MM.1S (cell line): ENCODE measurements around the gene DRAM1.

ENCODE experiments used
- DNase-seq: peaks from one replicate; pipeline ENCODE4 v3.0.0-alpha.2; 2015
- H2AFZ ChIP-seq: fragments of 300-600 bp; sonication (generic); 2 replicates; pipeline ENCODE4 v1.6.0; 2016; ENCODE audit warnings: antibody characterized with exemption, low read length
- H3F3A ChIP-seq: fragments of 300-600 bp; sonication (generic); 2 replicates; pipeline ENCODE4 v1.6.1; 2016; ENCODE audit warnings: mild to moderate bottlenecking, antibody characterized with exemption, low read length, moderate library complexity, mixed read lengths; ENCODE audit not compliant: insufficient read depth
- H3K27ac ChIP-seq: fragments of 300-600 bp; sonication (generic); 2 replicates; pipeline ENCODE4 v1.5.1; 2016; ENCODE audit warnings: mild to moderate bottlenecking, low read length
- H3K27me3 ChIP-seq: fragments of 300-600 bp; sonication (generic); replicated peaks from 2 replicates; pipeline ENCODE4 v1.6.0; 2016; ENCODE audit warnings: low read length; ENCODE audit not compliant: insufficient read depth
- H3K36me3 ChIP-seq: fragments of 300-600 bp; sonication (generic); replicated peaks from 2 replicates; pipeline ENCODE4 v1.6.1; 2016; ENCODE audit warnings: mild to moderate bottlenecking, low read length, mixed read lengths; ENCODE audit not compliant: insufficient read depth
- H3K4me1 ChIP-seq: fragments of 300-600 bp; sonication (generic); 2 replicates; pipeline ENCODE4 v1.6.1; 2016; ENCODE audit warnings: low read length, mixed read lengths
- H3K4me2 ChIP-seq: fragments of 300-600 bp; sonication (generic); 2 replicates; pipeline ENCODE4 v1.6.0; 2016; ENCODE audit warnings: low read depth, low read length
- H3K4me3 ChIP-seq: fragments of 300-600 bp; sonication (generic); 2 replicates; pipeline ENCODE4 v1.5.1; 2016; ENCODE audit warnings: low read length, mixed read lengths
- H3K79me2 ChIP-seq: fragments of 300-600 bp; sonication (generic); 2 replicates; pipeline ENCODE4 v1.6.1; 2016; ENCODE audit warnings: mixed run types, low read length, mixed read lengths
- H3K9ac ChIP-seq: fragments of 300-600 bp; sonication (generic); 2 replicates; pipeline ENCODE4 v1.6.1; 2016; ENCODE audit warnings: low read length, mixed read lengths
- H3K9me2 ChIP-seq: fragments of 300-600 bp; sonication (generic); replicated peaks from 2 replicates; pipeline ENCODE4 v1.6.1; 2016; ENCODE audit warnings: mild to moderate bottlenecking, low read length, mixed read lengths; ENCODE audit not compliant: insufficient read depth
- H3K9me3 ChIP-seq: fragments of 300-600 bp; sonication (generic); replicated peaks from 2 replicates; pipeline ENCODE4 v1.6.1; 2016; ENCODE audit warnings: mild to moderate bottlenecking, low read length, mixed read lengths; ENCODE audit not compliant: insufficient read depth
- H4K20me1 ChIP-seq: fragments of 300-600 bp; sonication (generic); 2 replicates; pipeline ENCODE4 v1.6.1; 2016; ENCODE audit warnings: mild to moderate bottlenecking, low read length, moderate library complexity, mixed read lengths; ENCODE audit not compliant: insufficient read depth
- EZH2 ChIP-seq: fragments of 300-600 bp; sonication (generic); optimal IDR thresholded peaks from 2 replicates; pipeline ENCODE3; 2017; ENCODE audit warnings: low read depth, mild to moderate bottlenecking, antibody characterized with exemption, low read length, mixed read lengths
- EZH2phosphoT487 ChIP-seq: fragments of 300-600 bp; sonication (generic); IDR thresholded peaks from 2 replicates; pipeline ENCODE4 v1.6.1; 2018; ENCODE audit warnings: antibody characterized with exemption, low read length
- TF ChIP-seq, protein P1 (sequence below): fragments of 300-600 bp; sonication (generic); IDR thresholded peaks from 2 replicates; pipeline ENCODE4 v1.5.1; 2016; ENCODE audit warnings: antibody characterized with exemption, low read length, mixed read lengths

The DRAM1 gene

GRCh38 chr12:101935890-101936746, 58.7 kb downstream of the DRAM1 start:
- H4K20me1 ChIP-seq, result no peaks in the 10 kb centered on the region
- H3K79me2 ChIP-seq, result no peaks in the 10 kb centered on the region
- peaks cover 32% of the 10 kb centered on the region for H3F3A ChIP-seq
- H3K27me3 ChIP-seq, result no peaks in the 10 kb centered on the region
- H3K4me3 ChIP-seq, result no peak overlapping the region
- TF ChIP-seq, protein P1, sequence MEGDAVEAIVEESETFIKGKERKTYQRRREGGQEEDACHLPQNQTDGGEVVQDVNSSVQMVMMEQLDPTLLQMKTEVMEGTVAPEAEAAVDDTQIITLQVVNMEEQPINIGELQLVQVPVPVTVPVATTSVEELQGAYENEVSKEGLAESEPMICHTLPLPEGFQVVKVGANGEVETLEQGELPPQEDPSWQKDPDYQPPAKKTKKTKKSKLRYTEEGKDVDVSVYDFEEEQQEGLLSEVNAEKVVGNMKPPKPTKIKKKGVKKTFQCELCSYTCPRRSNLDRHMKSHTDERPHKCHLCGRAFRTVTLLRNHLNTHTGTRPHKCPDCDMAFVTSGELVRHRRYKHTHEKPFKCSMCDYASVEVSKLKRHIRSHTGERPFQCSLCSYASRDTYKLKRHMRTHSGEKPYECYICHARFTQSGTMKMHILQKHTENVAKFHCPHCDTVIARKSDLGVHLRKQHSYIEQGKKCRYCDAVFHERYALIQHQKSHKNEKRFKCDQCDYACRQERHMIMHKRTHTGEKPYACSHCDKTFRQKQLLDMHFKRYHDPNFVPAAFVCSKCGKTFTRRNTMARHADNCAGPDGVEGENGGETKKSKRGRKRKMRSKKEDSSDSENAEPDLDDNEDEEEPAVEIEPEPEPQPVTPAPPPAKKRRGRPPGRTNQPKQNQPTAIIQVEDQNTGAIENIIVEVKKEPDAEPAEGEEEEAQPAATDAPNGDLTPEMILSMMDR, result no peak
- TF ChIP-seq EZH2, result no peak
- no peak for TF ChIP-seq EZH2phosphoT487
- no peaks in the 10 kb centered on the region for H3K9me3 ChIP-seq
- no peaks in the 10 kb centered on the region for H3K9me2 ChIP-seq
- H3K27ac ChIP-seq, result peak overlapping the region; percentile 85
- H3K4me1 ChIP-seq, result peaks cover 54% of the 10 kb centered on the region
- peak overlapping the region; percentile 36 for H3K4me2 ChIP-seq
- H2AFZ ChIP-seq, result peak overlapping the region; percentile 34
- DNase-seq, result peak; percentile 91
- peak overlapping the region; percentile 23; the same call in 1 of the 2 replicates for H3K9ac ChIP-seq
- no peaks in the 10 kb centered on the region for H3K36me3 ChIP-seq

DNA sequence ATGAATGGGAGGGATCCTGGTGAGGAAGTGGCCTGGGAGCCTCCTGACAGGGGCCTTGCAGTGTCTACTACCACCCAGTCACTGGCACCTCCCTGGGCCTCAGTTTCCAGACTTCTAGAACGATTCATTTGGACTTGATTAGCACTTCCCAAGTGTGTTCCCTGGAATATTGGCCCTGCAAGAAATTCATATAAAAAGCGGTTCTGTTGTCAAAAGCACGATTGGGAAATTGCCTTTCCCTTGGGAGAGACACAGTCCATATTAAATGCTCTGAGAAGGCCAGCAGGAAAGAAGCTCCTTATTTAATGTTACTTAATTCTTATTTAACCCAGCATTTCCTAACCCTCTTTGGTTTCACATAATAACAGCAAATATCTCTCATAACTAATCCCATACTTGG, 61.9 kb downstream of the DRAM1 start:
- Histone ChIP-seq H3K27me3 (no peaks in the 10 kb centered on the region), H4K20me1 (no peaks in the 10 kb centered on the region), H3K4me3 (no peak overlapping the region), H3K27ac (no peak overlapping the region), H2AFZ (no peak overlapping the region), H3K4me2 (no peak overlapping the region), H3K36me3 (no peaks in the 10 kb centered on the region), H3K9me2 (no peaks in the 10 kb centered on the region), H3F3A (peaks cover 18% of the 10 kb centered on the region), H3K9ac (no peak overlapping the region), H3K4me1 (peaks cover 42% of the 10 kb centered on the region), H3K79me2 (no peaks in the 10 kb centered on the region), H3K9me3 (no peaks in the 10 kb centered on the region)
- no peak for DNase-seq
- TF ChIP-seq EZH2phosphoT487 (no peak), EZH2 (no peak)
- TF ChIP-seq, protein P1, result no peak

DNA sequence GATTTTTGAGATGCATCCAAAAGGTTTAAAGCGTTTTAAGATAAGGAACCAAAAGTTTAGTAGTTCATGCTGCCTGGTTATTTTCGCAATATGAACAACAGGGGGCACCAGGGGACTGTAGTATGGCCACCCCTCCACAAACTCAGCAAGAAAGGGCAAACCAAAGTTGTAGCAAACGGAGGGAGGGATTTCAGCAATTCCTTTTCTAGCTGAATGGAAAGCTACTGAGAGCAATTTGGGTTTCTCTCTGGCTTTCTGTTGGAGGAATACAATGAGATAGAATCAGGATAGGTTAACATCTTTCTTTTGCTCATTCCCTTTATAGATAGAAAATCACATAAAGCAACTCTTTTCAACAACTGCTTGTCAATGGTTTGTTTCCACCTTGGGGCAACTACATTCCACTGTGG, 62.5 kb downstream of the DRAM1 start:
- H4K20me1 ChIP-seq, result no peaks in the 10 kb centered on the region
- H3K9ac ChIP-seq, result no peak overlapping the region
- H3K79me2 ChIP-seq, result no peaks in the 10 kb centered on the region
- peaks cover 42% of the 10 kb centered on the region for H3K4me1 ChIP-seq
- no peaks in the 10 kb centered on the region for H3K36me3 ChIP-seq
- peak; percentile 72 for DNase-seq
- peak overlapping the region; percentile 33; the same call in 1 of the 2 replicates for H2AFZ ChIP-seq
- no peaks in the 10 kb centered on the region for H3K27me3 ChIP-seq
- no peaks in the 10 kb centered on the region for H3K9me3 ChIP-seq
- H3K4me2 ChIP-seq, result no peak overlapping the region
- peaks cover 18% of the 10 kb centered on the region for H3F3A ChIP-seq
- TF ChIP-seq EZH2phosphoT487, result no peak
- TF ChIP-seq, protein P1, result peak; percentile 84
- H3K9me2 ChIP-seq, result no peaks in the 10 kb centered on the region
- no peak overlapping the region for H3K4me3 ChIP-seq
- no peak overlapping the region for H3K27ac ChIP-seq
